Forelimb muscle (tissue), 1 donor: ENCODE data around the gene GPR85. TPM values are rescaled to one million over a fixed set of nuclear protein-coding genes. Genes with fewer than 3 reads are reported as not detected.
"Not testable (repeated sequence)": the region's sequence is repeated elsewhere in the genome, so short reads cannot be mapped to it uniquely, and the experiment has no call there.

Experiments used
- DNase-seq: peaks from one replicate; pipeline ENCODE4 v3.0.0-alpha.2; 2013; ENCODE audit warnings: low read depth
- polyA plus RNA-seq: library from polyadenylated mRNA; unstranded; fragments of 120-200 nt; gene quantifications from one replicate; pipeline ENCODE4 v1.2.1, GENCODE V29; 2013; ENCODE audit not compliant: insufficient read length

The GPR85 gene
- polyA plus RNA-seq, 1 donor: 1.8 TPM

DNA sequence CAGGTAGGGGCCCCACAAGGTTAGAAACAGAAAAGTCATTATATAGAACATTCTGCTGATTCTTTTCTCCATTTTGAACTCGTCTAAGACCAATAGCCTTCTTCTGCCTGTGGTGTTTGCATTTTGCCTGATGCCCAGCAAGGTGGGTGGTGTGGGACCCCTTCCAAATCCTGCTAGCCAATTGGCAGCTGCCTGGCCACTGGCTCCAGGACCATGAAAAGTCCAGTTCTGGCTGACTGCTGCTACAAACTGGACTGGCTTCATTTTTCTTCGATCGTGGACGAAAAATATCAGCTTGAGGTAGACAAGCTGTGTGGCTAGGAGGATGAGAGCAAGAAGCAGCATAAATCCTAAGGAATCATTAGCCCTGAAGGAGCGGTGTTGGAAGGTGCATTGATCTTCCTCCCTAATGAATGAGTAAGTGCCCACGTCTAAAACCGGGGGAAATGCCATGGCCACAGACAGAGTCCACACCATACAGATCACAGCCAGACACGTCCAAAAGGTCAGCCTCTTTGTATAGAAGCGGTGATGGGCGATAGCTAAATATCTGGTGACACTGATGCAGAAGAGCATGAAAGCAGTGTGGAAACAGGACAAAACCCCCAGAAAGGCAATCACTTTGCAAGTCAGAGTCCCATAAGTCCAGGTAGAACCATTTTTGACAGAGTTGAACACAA, 2.7 kb downstream of the GPR85 start:
- DNase-seq: no peak

DNA sequence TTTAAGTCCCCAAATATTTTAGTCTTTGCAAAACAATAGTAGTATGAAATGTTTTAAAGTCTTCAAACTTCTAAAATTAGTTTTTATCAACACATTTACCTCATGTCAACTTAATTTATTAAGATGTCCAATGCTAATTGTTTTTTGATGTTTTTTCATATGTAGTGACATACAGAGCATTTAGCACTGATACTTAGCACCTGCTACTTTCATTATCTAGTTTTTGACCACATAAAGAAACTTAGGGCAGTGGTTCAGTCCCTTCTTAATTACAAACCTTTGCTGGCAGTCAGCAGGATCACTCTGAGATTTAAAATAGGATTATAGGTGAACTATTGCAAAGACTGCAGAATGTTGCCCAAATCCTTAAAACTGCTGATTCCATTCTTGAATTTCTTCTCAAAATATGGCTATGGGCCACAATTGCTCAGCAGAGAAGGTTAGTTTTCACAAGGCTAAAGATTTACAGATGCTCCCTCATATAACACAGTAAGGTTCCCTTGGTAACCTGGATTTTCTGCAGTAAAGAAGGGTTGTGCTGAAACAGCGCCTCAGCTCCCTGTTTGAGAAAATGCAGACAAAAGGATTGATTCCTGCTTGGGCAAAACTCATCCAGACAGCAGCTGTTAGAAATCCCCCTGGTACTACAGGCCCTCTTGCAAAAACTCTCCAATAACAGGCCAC, 3.4 kb downstream of the GPR85 start:
- no peak for DNase-seq

DNA sequence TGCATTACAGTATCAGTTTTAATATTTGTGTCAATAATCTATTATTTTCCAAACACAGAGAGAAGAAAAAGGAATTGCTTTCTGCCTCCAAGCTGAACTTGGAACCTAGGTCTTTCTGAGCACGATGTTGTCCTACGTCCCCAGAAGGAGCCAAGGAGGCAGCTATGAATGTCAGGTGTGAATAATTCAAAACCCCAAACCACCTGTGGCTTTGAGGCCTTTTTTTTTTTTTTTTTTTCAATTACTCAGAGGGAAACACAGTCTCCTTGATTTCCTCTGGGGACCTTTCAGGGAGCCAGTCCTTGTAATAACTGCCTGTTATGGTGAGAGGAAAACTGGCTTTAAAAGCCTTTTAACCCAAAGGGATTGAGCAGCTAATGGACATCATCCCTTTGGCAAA, 8.3 kb downstream of the GPR85 start:
- DNase-seq: no peak

DNA sequence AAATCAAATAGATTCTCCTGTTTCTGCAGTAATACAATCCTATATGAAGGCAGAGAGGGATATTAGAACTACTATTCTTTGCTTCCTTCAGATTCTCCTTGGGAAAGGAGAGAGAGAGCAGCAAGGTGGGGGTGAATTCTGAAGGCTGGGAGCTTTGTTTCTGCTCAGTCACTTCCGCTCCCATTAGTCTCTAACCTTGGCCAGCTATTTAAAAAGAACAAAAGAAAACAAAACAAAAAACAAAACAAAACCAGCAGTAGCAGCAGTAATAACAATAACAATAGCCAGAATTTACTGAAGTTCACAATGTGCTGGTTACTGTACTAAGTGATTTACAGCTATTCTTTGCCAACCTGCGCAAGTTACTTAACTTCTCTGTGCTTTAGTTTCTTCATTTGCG, 9.9 kb downstream of the GPR85 start:
- no peak for DNase-seq

DNA sequence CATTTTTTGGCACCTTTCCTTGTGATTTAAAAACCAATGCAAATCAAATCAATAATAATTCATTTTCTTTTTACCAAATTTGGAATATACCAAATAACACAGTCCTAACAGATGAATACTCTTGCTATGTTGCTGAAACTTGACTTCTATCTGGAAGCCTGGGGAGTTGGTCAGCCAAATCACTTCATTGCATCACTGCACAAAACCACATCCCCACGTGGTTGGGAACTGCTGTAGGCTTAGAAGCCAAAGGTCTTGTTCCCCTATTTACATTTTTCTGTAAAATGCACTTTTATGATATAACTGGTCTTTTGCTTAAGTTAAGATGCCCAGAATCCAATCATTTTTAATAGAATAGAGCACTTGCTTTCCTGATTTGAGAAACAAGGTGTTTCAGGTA, 15.2 kb downstream of the GPR85 start:
- no peak for DNase-seq

DNA sequence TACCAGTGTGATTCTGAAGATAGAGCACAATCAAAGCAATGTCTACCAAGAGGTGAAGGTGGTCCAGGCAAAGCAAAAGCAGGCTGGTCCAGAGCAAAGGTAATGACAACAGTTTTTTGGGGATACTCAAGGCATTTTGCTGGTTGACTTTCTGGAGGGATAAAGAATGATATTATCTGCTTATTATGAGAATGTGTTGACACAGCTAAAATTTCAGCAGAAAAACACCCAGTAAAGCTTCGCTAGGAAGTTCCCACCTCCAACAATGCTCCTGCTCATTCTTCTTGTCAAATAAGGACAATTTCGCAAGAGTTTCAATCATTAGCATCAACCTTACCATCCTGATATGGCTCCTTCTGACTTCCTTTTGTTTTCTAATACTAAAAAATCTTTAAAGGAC, 24.1 kb downstream of the GPR85 start:
- DNase-seq: no peak

DNA sequence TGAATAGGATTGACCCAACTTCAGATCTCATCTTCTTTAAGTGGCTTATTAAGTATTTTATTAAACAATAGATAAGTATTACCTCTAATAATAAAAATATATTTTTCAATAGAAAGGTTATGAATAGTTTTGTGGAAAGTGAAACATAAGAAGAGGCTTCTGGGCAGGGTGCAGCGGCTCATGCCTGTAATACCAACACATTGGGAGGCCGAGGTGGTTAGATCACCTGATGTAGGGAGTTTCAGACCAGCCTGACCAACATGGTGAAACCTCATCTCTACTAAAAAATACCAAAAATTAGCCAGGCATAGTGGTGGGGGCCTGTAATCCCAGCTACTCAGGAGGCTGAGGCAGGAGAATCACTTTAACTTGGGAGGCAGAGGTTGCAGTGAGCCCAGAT, 26.5 kb downstream of the GPR85 start:
- DNase-seq: no peak

DNA sequence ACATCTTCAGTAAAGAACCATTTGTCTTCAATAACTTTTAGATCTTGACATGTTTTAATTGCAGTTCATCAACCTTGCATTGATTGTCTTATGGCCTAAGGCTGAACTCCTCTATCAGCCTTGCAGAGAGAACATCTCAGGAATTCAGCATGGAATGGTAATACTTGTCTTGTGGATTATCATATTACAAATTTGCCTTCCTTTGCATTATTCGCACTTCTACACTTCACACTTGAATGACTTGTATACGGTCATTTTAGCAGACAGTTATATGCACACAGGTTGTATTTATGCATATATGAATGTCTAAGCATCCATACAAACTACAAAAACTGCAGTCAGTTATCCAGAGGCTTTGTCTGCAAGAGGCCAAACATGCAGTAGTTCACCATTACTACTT, 31.7 kb downstream of the GPR85 start:
- DNase-seq: no peak

DNA sequence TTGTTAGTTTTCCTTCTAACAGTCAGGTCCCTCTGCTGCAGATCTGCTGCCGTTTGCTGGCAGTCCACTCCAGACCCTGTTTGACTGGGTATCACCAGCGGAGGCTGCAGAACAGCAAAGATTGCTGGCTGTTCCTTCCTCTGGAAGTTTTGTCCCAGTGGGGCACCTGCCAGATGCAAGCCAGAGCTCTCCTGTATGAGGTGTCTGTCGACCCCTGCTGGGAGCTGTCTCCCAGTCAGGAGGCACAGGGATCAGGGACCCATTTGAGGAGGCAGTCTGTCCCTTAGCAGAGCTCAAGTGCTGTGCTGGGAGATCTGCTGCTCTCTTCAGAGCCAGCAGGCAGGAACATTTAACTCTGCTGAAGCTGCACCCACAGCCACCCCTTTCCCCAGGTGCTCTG, 32.4 kb downstream of the GPR85 start:
- DNase-seq: not testable (repeated sequence)

DNA sequence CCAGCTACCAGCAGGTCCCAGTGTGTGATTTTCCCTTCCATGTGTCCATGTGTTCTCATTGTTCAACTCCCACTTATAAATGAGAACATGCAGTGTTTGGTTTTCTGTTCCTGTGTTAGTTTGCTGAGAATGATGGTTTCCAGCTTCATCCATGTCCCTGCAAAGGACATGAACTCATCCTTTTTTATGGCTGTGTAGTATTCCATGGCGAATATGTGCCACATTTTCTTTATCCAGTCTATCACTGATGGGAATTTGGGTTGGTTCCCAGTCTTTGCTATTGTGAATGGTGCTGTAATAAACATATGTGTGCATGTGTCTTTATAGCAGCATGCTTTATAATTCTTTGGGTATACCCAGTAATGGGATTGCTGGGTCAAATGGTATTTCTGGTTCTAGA, 37.4 kb downstream of the GPR85 start:
- DNase-seq: not testable (repeated sequence)

DNA sequence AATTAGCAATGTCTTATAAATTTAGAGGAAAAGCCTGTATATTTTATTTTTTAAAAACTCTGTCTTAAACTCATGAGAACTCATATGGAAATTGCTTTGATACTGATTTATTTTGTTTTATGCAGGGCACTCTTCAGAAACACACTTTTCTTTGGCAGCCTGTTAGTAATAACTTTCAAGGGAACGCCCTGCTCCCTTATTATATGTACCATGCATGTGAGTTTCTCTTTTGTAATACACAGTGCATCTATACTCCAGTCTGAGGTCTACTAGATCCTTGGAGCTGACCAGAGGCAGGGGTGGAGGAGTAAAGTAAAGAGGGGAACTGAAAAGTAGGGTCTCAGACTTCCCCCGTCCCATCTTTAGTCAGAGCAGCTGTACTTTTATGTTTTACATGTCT, 40.2 kb downstream of the GPR85 start:
- DNase-seq: no peak

DNA sequence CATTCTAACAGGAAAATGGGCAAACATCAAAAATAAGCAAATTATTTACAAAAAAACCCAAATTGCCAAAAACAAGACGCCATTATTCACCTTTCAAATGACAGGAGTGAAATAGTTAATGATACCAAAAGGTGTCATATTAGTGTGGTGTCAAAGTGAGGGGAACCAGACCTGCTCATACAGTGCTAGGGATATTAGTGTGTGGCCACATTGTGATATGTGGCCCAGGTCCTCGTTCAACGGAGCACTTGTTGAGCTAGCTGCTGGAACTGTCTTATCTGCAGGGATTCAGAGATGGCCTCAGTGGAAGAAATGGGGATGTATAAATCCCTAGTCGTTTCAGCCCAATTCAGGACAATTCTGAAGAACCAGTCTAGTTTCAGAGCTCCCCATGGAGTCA, 41.2 kb downstream of the GPR85 start:
- DNase-seq: no peak

DNA sequence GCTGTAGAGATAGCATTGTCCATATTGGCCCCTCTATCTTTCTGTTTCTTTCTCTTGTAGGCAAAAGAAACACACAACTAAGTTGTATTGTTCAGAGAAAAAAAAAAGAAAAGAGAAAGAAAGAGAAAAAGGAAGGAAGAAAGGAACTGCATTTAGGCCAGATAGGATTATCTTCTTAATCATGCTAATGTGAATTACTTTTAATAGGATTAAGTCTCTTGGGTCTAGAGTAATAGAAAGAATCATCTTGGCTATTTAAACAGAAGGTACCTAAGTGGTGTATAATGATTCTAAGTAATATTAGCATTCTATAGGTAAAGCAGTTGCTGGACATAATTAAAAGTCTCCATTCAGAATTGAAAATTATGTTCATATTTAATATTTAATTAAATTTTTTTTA, 42.2 kb downstream of the GPR85 start:
- DNase-seq: no peak

DNA sequence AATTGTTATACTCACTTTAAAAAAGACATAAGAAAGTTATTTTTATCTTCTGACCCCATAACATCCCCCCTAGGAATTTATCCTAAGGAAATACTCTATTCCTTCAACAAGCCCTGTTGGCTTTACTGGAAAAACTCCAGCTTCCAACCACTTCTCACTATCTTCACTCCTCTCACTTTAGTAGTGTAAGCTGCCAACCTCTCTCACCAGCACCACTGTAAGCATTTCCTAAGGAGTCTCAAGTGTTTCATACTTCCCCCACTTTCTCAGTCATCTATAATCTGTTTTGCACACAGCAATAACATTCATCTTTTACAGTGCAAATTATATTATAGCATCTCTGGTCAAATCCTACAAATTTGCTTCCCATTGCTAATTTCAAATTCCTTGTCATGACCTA, 45.8 kb downstream of the GPR85 start:
- no peak for DNase-seq

DNA sequence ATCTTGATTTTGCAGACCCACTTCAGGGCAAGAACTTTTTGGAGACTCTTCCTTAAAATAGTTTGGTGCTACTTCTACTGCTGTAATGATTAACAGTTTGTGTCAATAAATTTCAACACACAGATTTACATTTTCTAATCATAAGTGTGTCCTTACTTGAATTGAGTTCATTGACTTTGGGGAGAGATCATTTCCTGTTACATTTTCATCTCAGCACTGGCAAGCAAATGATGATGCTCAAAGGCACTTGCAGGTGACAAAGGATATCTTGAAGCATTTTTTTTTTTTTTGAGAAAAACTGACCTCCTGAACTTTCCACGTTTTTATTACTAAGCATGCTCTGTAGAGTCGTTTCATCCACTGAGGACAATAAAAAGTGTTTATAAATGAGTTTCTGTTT, 52.7 kb downstream of the GPR85 start:
- DNase-seq: no peak

Other genes with a start within 250 kb of the GPR85 start
- gene SMIM30, start 31.7 kb upstream of the GPR85 start, polyA plus RNA-seq: 93.5 TPM